Measurements from ENCODE around the gene LRCH4.

DNA sequence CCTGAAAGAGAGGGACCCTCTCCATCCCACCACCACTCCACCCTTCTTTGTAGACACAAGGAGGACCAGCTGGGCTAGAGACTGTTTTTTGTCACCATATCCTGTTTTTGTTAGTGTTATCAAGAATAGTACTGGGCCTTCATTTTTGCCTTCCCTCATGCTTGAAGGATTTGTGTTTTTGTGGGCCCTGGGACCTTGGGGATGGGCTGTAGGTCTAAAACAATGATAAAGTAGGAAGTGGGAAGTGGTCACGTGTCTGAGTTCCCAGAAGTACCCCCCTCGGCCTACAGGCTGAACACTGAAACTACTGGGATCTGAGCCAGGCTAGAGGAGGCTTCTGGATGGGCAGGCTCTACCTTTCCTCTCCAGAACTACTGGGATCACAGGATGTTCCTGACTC, 38.1 kb downstream of the LRCH4 start:
- TF ChIP-seq, protein P1, sequence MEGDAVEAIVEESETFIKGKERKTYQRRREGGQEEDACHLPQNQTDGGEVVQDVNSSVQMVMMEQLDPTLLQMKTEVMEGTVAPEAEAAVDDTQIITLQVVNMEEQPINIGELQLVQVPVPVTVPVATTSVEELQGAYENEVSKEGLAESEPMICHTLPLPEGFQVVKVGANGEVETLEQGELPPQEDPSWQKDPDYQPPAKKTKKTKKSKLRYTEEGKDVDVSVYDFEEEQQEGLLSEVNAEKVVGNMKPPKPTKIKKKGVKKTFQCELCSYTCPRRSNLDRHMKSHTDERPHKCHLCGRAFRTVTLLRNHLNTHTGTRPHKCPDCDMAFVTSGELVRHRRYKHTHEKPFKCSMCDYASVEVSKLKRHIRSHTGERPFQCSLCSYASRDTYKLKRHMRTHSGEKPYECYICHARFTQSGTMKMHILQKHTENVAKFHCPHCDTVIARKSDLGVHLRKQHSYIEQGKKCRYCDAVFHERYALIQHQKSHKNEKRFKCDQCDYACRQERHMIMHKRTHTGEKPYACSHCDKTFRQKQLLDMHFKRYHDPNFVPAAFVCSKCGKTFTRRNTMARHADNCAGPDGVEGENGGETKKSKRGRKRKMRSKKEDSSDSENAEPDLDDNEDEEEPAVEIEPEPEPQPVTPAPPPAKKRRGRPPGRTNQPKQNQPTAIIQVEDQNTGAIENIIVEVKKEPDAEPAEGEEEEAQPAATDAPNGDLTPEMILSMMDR (IDR thresholded peaks at IDR 0.05; ENCODE audit: extremely low read depth in 1 of 2, insufficient read depth in 1 of 2, low read depth in 1 of 2, low read length in 2 of 2) = peak in 1 of 2 donors; percentile 23
- no peak for TF ChIP-seq GATA2 (IDR thresholded peaks at IDR 0.05; ENCODE audit: insufficient read depth, insufficient read length, low read depth, low read length)
- peak; percentile 52 for TF ChIP-seq MAX (IDR thresholded peaks at IDR 0.05; ENCODE audit: insufficient read depth, insufficient read length)
- no peak for TF ChIP-seq EZH2 (IDR thresholded peaks at IDR 0.05; ENCODE audit: borderline replicate concordance, low read depth, low read length, severe bottlenecking)
- TF ChIP-seq JUN (IDR thresholded peaks at IDR 0.05; ENCODE audit: borderline replicate concordance, insufficient read depth, insufficient read length, low read depth) = no peak
- peak; percentile 33 for TF ChIP-seq POLR2A (IDR thresholded peaks at IDR 0.05; ENCODE audit: low read depth, low read length)
